Stimulated activated CD4-positive, alpha-beta T cell treated with anti-CD3 and anti-CD28 coated beads, Interleukin-12 subunit alpha, Interleukin-12 subunit beta, amount 100 ng/mL, for 4 hours (primary cell): Measurements from ENCODE around the gene POU5F1.

Source experiments
- DNase-seq: peaks from one replicate; pipeline ENCODE4 v3.0.0-alpha.2; 2020

POU5F1 gene

DNA sequence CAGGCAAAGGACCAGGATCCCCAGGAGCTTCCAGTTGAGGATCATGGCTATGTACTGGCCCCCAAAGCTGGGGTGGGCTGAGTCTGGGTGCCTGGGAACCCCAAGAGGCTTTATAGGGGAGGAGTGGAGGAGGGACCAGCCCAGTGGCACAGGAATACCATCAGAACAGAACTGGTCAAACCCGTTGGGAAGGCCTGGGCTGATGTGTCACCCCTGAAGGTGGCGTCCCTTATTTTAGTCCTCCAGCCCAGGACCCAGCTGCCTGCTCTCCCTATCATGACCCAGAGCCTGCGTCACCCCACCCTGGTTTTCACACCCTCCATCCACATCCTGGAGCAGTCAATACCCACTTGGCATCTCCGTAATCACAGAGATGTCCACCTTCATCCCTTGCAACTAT, 31.5 kb downstream of the POU5F1 start, which contains the start of gene PSORS1C2:
Gene PSORS1C2, minus strand, starts transcription at position 85 of the 400 bp plus-strand sequence. Its CDS starts 40 bp downstream, at position 45.
- DNase-seq, result no peak

- DNase-seq, result no peak
These were observed 34.8 kb downstream of the POU5F1 start for GRCh38 chr6:31135710-31136109.

DNA sequence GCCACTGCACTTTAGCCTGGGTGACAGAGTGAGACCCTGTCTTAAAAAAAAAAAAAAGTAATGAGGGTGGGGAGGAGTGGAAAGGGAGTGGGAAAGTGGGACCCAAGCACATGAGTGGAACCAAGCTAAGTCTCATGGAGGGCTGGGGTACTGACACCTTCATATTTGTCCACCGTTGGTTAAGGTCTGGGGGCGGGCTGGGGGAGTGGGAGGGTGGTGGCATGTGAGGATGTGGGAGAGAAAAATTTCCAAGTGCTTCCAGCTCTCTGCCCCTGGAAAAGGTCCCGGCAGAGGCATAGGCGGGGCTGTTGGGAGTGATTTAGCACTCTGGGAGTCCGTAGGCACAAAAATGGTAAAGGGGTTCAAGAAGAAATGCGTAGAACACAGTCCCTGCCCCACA, 37.7 kb downstream of the POU5F1 start:
- DNase-seq, result no peak

GRCh38 chr6:31131595-31131994, 38.9 kb downstream of the POU5F1 start:
- DNase-seq, result no peak

DNA sequence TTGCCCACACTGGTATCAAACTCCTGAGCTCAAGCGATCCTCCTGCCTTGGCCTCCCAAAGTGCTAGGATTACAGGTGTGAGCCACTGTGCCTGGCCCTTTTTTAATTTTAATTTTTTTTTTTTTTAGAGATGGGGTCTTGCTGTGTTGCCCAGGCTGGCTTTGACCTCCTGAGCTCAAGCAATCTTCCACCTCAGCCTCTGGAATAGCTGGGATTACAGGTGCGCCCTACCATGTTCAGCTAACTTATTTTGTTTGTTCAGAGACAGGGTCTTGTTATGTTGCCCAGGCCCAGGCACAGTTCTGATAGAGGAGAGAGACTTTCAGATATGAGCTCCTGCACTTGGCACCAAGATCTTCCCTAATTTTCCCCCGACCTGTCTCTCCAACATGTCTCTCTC, 39.7 kb downstream of the POU5F1 start:
- no peak for DNase-seq

- DNase-seq, result no peak
These were observed 41.4 kb downstream of the POU5F1 start for GRCh38 chr6:31129130-31129529.

DNA sequence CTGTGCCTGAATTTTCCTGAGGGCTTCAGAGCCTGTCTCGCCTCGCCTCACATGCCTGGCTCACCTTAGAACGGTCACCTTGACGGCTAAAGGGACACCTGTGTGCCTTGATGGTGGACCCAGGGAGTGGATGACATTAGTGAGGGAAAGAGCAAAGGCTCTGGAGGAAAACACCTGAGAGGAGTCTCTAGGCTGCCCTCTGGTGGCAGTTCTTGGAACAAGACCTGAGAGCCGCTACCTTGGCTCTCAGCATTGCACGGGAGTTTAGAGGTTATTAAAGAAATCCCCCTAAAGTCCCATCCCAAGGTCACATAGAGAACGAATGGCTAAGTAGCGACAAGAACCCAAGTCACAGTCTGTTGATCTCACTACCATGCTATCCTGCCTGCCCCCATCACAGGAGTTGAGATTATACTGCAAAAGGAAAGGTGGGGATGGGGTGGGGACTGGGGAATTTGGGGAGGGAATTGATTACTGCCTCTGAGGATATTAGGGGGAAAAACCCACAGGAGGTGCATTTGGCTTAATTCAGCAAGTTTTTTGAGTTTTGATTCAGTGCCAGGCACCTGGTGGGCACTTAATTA, 42.3 kb downstream of the POU5F1 start:
- peak; percentile 67 for DNase-seq

DNA sequence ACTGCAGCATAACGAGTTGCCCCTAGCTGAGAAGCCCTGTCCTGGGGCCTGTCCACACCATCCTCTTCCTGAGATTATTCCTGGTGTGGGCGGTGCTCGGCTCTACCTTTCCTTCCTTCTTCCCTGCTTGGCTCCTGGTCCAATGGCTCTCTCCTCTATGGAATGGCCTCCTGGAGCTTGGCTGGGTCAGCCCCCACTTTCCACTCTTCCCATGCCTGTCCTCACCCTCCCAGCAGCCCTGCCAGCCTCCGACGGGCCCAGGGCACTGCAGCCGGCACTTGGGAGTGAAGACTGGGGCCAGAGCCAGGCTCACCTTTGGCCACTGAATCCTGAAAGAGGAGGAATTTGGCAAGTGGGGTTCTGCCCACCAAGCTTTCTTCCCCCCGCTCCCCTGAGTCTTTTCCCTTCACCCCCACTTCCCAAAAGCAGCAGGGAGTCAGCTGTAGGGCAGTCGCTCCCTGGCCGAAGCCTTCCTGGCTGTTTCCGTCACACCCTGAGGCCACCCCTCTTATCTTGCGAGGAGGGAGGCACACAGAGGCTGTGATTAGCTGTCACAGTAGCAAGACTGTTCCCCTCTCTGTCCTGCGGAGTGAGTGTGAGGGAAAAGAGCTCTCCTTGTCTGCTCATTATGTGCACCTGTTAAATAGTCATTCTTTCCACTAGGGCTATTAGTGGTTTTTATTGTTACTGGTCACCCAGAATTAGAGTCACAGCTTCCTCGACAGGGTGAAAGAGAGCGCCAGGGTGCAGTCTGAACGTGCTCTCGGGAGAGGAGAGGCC, 43.9 kb downstream of the POU5F1 start:
- DNase-seq, result no peak

DNA sequence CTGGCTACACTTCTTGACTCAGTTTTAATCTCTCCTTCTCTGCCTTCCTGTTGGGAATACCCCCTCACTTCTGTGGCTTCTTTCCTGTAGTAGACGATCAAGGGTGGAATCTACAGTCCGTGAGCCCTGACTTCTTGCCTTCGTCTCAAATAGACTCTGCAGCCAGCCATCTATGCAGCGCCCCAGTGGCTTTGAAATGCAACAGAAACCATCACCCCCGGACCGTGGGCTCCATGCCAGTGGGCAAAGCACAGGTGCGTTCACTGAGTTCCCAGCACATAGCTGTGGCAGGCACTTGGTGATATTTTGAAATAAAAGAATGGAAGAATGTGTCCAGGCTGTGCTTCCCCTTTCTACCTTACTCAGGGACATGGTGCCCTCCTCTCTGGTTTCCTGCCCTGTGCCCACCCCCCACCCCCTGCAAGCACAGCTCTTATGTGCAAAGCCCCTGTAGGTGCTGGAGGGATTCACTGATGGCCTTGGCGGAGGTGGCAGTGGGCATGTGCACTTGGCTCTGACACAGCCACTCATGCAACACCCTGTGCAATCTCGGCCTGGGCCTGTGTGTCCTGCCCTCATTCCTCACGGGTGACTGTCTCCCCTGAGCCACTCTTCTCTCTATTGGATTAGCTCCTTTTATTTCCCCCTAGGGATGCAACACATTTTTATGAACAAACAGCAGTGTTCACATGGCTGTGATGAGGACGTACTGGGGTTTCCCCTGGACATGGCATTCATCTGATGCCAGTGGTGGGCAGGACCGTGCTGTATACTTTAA, 44.7 kb downstream of the POU5F1 start:
- DNase-seq, result no peak

GRCh38 chr6:31125162-31125561, 45.3 kb downstream of the POU5F1 start:
- no peak for DNase-seq

DNA sequence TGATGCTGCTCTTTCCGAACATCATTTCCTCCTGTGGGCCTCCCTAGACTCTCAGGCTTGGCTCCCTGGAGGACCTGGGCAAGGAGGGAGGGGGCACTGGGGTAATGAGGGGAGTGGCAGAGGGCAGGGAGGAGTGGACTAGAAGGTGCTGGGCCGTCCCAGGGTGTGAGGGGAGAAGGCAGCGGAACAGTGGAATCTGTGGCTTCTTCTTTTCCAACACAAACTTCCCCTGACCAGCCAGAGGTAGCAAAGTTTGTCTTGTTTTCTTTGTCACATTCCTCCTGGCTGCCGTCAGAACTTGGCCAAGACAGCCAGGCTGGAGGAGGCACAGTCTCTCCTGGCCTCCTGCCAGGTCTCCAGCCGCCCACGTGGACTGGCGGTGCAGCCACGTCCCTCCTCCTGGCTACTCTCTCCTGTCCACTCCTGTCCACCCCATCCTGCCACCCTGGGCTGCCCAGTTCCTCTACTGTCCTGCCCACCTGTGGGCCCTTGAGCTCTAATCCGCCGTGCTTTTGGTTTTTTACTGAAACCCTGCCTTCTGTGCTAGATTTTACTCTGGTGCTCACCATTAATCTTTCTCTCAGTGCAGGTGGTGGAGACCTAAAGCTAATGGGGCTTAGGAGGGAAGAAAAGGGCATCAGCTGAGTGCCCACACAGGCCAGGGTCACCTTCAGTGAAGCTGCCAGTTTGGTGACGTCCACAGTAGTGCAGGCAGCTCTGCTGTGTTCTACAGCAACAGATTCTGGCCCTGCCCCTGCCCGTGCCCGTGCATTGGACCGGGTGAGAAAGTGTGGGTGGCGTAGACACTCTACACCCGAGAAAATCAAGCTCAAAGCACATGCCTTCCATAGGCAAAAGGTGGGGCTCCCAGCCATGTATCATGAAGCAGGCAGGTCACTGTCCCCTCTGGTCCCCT, 47.4 kb downstream of the POU5F1 start:
- no peak for DNase-seq

- DNase-seq, result no peak
These were observed 49.2 kb downstream of the POU5F1 start for GRCh38 chr6:31121131-31121790.

GRCh38 chr6:31120151-31120915, 50.1 kb downstream of the POU5F1 start, which contains the start of gene CDSN:
CDSN (minus strand) TSS chr6:31120446; CDS start chr6:31120419, 27 bp downstream.
- DNase-seq, result no peak

DNA sequence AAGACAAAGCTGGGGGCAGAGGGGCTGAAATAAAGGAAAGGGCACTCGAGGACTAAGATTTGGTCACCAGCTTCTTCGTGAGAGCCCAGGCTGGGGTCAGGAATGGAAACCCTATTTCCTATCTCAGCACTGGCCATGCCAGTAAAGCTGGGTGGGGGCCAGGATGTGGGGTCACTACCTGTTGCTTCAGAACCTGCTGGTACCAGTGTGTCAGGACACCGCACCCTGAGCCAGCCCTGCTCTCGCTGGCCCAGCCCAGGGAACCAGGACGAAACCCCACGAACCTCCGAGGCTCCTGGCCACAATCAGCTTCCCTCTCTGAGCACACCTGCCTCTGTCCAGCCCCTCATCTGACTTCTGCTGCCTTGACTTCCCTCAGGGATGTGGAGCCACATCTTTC, 52.3 kb downstream of the POU5F1 start:
- no peak for DNase-seq

GRCh38 chr6:31116661-31117385, 53.7 kb downstream of the POU5F1 start:
- DNase-seq, result no peak

DNA sequence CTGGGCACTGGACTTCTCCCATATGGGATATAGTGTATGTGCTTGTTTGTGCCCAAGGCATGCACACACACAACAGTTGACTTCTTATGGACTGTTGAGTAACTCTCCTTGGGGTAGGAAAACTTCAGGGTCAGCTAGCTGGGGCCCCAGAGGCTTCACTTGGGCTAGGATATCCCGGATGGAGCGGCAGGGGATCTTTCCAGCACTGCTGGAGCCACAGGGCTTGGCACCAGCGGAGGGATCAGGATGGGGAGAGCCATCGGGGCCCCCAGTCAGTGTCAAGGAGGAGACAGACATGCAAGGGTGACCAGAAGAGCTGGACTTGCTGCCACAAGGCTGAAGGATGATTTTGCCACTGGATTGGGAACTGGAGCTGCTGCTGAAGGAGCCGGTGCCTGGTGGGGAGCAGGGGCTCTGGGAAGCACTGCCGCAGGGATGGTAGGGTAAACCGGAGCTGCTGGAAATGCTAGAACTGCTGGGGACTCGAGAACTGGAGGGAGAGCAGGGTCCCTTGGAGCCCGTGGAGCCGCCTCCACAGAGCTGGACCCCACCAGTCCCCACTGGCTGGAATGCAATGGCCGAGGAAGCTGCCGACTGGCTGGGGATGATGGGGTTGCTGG, 54.4 kb downstream of the POU5F1 start:
- no peak for DNase-seq

GRCh38 chr6:31114970-31115849, 55.3 kb downstream of the POU5F1 start:
- DNase-seq, result no peak

GRCh38 chr6:31114541-31114878, 56.0 kb downstream of the POU5F1 start, which contains the start of gene PSORS1C1:
PSORS1C1 (plus strand) TSS chr6:31114800; CDS start chr6:31129633, 14,833 bp downstream.
- no peak for DNase-seq
